Activated CD4-positive, alpha-beta T cell treated with anti-CD3 and anti-CD28 coated beads, Interleukin-2, amount 10 ng/mL, durations not matched to agents 7 days and 5 days (primary cell): ENCODE data around the gene SPG7. TPM values are rescaled to one million over a fixed set of nuclear protein-coding genes. Genes with fewer than 3 reads are reported as not detected.
"Not testable (repeated sequence)": the region's sequence is repeated elsewhere in the genome, so short reads cannot be mapped to it uniquely, and the experiment has no call there.

Experiments
- CTCF ChIA-PET: fragments of 350-600 bp; sonication (Branson Sonifier 250); formaldehyde crosslinking; loops from one replicate; lab custom pipeline; 2021; ENCODE audit warnings: antibody characterized with exemption; lab: Charles Lee
- POLR2A ChIA-PET: fragments of 350-600 bp; sonication (Branson Sonifier 250); formaldehyde crosslinking; loops from one replicate; lab custom pipeline; 2021; ENCODE audit warnings: antibody characterized with exemption; lab: Charles Lee
- DNase-seq: peaks from one replicate; pipeline ENCODE4 v3.0.0-alpha.2; 2020
- H3K27ac Mint-ChIP-seq: one replicate; pipeline ENCODE4 v1.8.0; 2021; ENCODE audit warnings: mild to moderate bottlenecking, moderate library complexity, mixed read lengths
- H3K27me3 Mint-ChIP-seq: one replicate; pipeline ENCODE4 v1.8.0; 2021; ENCODE audit warnings: mixed read lengths
- H3K36me3 Mint-ChIP-seq: one replicate; pipeline ENCODE4 v1.8.0; 2021; ENCODE audit warnings: low read depth, mixed read lengths
- H3K4me1 Mint-ChIP-seq: one replicate; pipeline ENCODE4 v1.8.0; 2021; ENCODE audit warnings: mixed read lengths
- H3K4me3 Mint-ChIP-seq: one replicate; pipeline ENCODE4 v1.8.0; 2021; ENCODE audit warnings: mild to moderate bottlenecking, moderate library complexity, mixed read lengths
- H3K9me3 Mint-ChIP-seq: one replicate; pipeline ENCODE4 v1.8.0; 2021; ENCODE audit warnings: mixed read lengths
- total RNA-seq, 2 experiments: library from RNA; stranded (reverse); gene quantifications; one replicate each; pipeline ENCODE4 v1.2.3, GENCODE V29; 2021

The SPG7 gene
- total RNA-seq, 2 experiments from 2014 or later = 88.3 to 101 TPM

GRCh38 chr16:89564476-89565255, 56.5 kb downstream of the SPG7 start:
- Mint-ChIP-seq H3K27ac (peak overlapping the region; percentile 29), H3K27me3 (no peaks in the 10 kb centered on the region), H3K4me1 (peaks cover 50% of the 10 kb centered on the region), H3K36me3 (peaks cover 37% of the 10 kb centered on the region), H3K9me3 (no peaks in the 10 kb centered on the region), H3K4me3 (no peak overlapping the region)
- ChIA-PET POLR2A (interaction anchor here (0.5 kb wide), 1 partner anchor 346 kb away, joined by 3 read pairs; no protein-coding TSS in a partner anchor), CTCF (interaction anchor here (1.2 to 1.6 kb wide), 3 partner anchors 11 to 136 kb away, joined by 3 to 6 read pairs (median 3); partner anchors contain the start of gene CPNE7)
- DNase-seq = no peak

DNA sequence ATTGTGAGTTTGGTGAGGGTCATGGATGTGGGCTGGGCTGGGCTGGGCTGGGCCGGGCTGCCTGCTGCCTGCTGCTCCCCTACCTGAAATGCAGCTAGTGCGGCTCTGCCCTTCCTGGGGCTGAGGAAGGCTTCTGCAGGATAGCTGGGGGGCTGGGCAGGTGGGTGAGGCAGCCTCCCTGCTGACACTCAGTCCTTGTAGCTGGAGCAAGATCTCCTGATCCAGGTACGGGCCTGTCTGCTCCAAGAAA, 57.0 kb downstream of the SPG7 start:
- no peak overlapping the region for H3K27ac Mint-ChIP-seq
- ChIA-PET CTCF (interaction anchor here (0.9 to 1.5 kb wide), 6 partner anchors 10 to 134 kb away, joined by 3 to 4 read pairs (median 3); partner anchors contain the start of gene CPNE7), POLR2A (interaction anchor here (0.5 kb wide), 1 partner anchor 347 kb away, joined by 3 read pairs; no protein-coding TSS in a partner anchor)
- no peaks in the 10 kb centered on the region for H3K9me3 Mint-ChIP-seq
- no peaks in the 10 kb centered on the region for H3K27me3 Mint-ChIP-seq
- no peak for DNase-seq
- H3K36me3 Mint-ChIP-seq = peaks cover 37% of the 10 kb centered on the region
- peak overlapping the region; percentile 22 for H3K4me3 Mint-ChIP-seq
- H3K4me1 Mint-ChIP-seq = peaks cover 48% of the 10 kb centered on the region

- peak overlapping the region; percentile 22 for H3K4me3 Mint-ChIP-seq
- POLR2A ChIA-PET = no interaction called here
- peaks cover 35% of the 10 kb centered on the region for H3K36me3 Mint-ChIP-seq
Measured at GRCh38 chr16:89565506-89566372, 57.5 kb downstream of the SPG7 start.

GRCh38 chr16:89567656-89568594, 59.7 kb downstream of the SPG7 start:
- Mint-ChIP-seq H3K27me3 (no peaks in the 10 kb centered on the region), H3K4me1 (peaks cover 48% of the 10 kb centered on the region), H3K36me3 (peaks cover 18% of the 10 kb centered on the region), H3K4me3 (no peak overlapping the region), H3K9me3 (no peaks in the 10 kb centered on the region), H3K27ac (no peak overlapping the region)
- ChIA-PET POLR2A (interaction anchor here (0.6 kb wide), 1 partner anchor 90 kb away, joined by 5 read pairs; the partner anchor contains the start of genes CHMP1A and SPATA33), CTCF (interaction anchor here (0.7 kb wide), 1 partner anchor 252 kb away, joined by 3 read pairs; no protein-coding TSS in a partner anchor)
- no peak for DNase-seq

More at GRCh38 chr16:89565506-89566372, 57.5 kb downstream of the SPG7 start:
- DNase-seq = peak; percentile 48
- Mint-ChIP-seq H3K27ac (peak overlapping the region; percentile 25), H3K27me3 (no peaks in the 10 kb centered on the region), H3K4me1 (peaks cover 48% of the 10 kb centered on the region), H3K9me3 (no peaks in the 10 kb centered on the region)
- CTCF ChIA-PET = interaction anchor here (0.9 to 1.5 kb wide), 7 partner anchors 10 to 133 kb away, joined by 3 to 4 read pairs (median 3); partner anchors contain the start of genes CDK10 and CPNE7

- Mint-ChIP-seq H3K36me3 (peaks cover 5% of the 10 kb centered on the region), H3K4me3 (no peak overlapping the region), H3K4me1 (peaks cover 35% of the 10 kb centered on the region), H3K9me3 (no peaks in the 10 kb centered on the region), H3K27ac (peak overlapping the region; percentile 5), H3K27me3 (peaks cover 3% of the 10 kb centered on the region)
- ChIA-PET POLR2A (no interaction called here), CTCF (no interaction called here)
- DNase-seq = no peak
Measured at GRCh38 chr16:89569506-89570341, 61.5 kb downstream of the SPG7 start.

GRCh38 chr16:89570342-89570923, 62.2 kb downstream of the SPG7 start:
- H3K36me3 Mint-ChIP-seq = peaks cover 2% of the 10 kb centered on the region
- H3K9me3 Mint-ChIP-seq = no peaks in the 10 kb centered on the region
- POLR2A ChIA-PET = no interaction called here
- H3K4me3 Mint-ChIP-seq = no peak overlapping the region
- no peak overlapping the region for H3K27ac Mint-ChIP-seq
- H3K27me3 Mint-ChIP-seq = peaks cover 3% of the 10 kb centered on the region
- DNase-seq = no peak
- H3K4me1 Mint-ChIP-seq = peaks cover 30% of the 10 kb centered on the region
- CTCF ChIA-PET = no interaction called here

DNA sequence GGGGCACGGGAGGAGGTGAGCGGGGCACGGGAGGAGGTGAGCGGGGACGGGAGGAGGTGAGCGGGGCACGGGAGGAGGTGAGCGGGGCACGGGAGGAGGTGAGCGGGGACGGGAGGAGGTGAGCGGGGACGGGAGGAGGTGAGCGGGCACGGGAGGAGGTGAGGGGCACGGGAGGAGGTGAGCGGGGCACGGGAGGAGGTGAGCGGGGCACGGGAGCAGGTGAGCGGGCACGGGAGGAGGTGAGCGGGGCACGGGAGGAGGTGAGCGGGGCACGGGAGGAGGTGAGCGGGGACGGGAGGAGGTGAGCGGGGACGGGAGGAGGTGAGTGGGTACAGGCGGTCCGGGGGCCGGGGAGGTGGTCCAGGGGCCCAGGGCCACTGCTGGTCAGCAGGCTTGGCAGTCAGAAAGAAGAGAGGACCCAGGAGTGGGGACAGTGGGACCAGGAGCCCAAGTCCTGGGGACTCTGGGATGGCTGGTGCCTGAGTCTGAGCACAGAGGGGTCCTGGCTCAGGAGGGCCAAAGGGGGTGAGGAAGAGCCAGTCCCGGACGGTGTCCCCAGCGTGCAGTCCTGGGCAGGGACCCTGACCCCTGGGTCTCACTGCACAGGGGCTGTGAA, 62.9 kb downstream of the SPG7 start:
- peaks cover 24% of the 10 kb centered on the region for H3K4me1 Mint-ChIP-seq

GRCh38 chr16:89571636-89572035, 63.4 kb downstream of the SPG7 start:
- CTCF ChIA-PET = no interaction called here

More for the DNA sequence above, 62.9 kb downstream of the SPG7 start:
- H3K4me3 Mint-ChIP-seq, H3K36me3 Mint-ChIP-seq, CTCF ChIA-PET, POLR2A ChIA-PET, H3K27me3 Mint-ChIP-seq, H3K9me3 Mint-ChIP-seq, DNase-seq, H3K27ac Mint-ChIP-seq: not testable (repeated sequence)

GRCh38 chr16:89572073-89572484, 63.9 kb downstream of the SPG7 start:
- DNase-seq = no peak
- CTCF ChIA-PET = no interaction called here
- H3K9me3 Mint-ChIP-seq = no peaks in the 10 kb centered on the region
- POLR2A ChIA-PET = no interaction called here
- no peak overlapping the region for H3K4me3 Mint-ChIP-seq
- H3K4me1 Mint-ChIP-seq = peaks cover 20% of the 10 kb centered on the region
- peak overlapping the region; percentile 6 for H3K27ac Mint-ChIP-seq
- peaks cover 4% of the 10 kb centered on the region for H3K27me3 Mint-ChIP-seq
- H3K36me3 Mint-ChIP-seq = peaks cover 2% of the 10 kb centered on the region

More at GRCh38 chr16:89571636-89572035, 63.4 kb downstream of the SPG7 start:
- H3K4me1 Mint-ChIP-seq = peaks cover 20% of the 10 kb centered on the region
- POLR2A ChIA-PET = no interaction called here
- H3K27ac Mint-ChIP-seq = no peak overlapping the region
- DNase-seq = no peak
- H3K36me3 Mint-ChIP-seq = peaks cover 2% of the 10 kb centered on the region
- H3K4me3 Mint-ChIP-seq = no peak overlapping the region
- H3K9me3 Mint-ChIP-seq = no peaks in the 10 kb centered on the region
- H3K27me3 Mint-ChIP-seq = peaks cover 3% of the 10 kb centered on the region

GRCh38 chr16:89572485-89573205, 64.4 kb downstream of the SPG7 start:
- Mint-ChIP-seq H3K27ac (peak overlapping the region; percentile 68), H3K36me3 (peaks cover under 1% of the 10 kb centered on the region), H3K27me3 (peaks cover 9% of the 10 kb centered on the region), H3K9me3 (no peaks in the 10 kb centered on the region), H3K4me1 (peaks cover 20% of the 10 kb centered on the region), H3K4me3 (no peak overlapping the region)
- CTCF ChIA-PET = no interaction called here
- no peak for DNase-seq
- POLR2A ChIA-PET = no interaction called here
